NT2/D1 (cell line): ENCODE data around the gene LPP.

Source experiments
- SUZ12 ChIP-seq: IDR thresholded peaks from 2 replicates; pipeline ENCODE4 v1.6.1; 2011; ENCODE audit not compliant: insufficient read length, insufficient read depth; ENCODE audit errors: extremely low read depth
- YY1 ChIP-seq: IDR thresholded peaks from 2 replicates; pipeline ENCODE4 v1.6.1; 2011; ENCODE audit not compliant: insufficient read length, insufficient read depth

DNA sequence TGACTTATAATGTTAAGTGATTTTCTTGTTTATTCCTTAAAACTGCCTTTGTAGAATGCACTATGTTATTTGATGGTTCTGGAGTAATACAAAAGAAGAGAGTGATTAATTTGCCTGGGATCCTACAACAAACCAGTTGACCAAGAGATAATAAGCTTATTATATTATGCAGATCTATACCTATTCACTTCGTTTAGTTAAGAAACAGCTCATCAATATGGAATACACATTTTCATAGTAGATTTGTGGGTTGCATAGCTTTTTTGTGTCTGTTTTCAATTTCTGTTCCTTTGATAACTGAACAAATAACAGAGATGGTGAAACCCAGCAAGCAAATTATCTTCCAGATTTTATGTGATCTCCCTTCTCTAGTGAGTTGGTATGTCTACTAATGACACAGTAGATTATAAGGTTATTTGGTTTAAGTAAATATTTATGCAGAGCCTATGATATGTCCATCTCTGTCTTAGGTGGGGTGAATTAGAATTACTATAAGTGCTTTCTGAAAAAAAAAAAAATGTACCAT lies 574.5 kb downstream of the LPP start:
- TF ChIP-seq YY1 (no peak), SUZ12 (no peak)
